HG03103 (cell line): ENCODE measurements around the gene NRGN.

Experiments used
- ATAC-seq: cut with Tn5 transposase; IDR thresholded peaks from one replicate; pipeline ENCODE4 v1.9.1; 2021; ENCODE audit warnings: low read depth; ENCODE audit not compliant: unreplicated experiment

Gene NRGN

DNA sequence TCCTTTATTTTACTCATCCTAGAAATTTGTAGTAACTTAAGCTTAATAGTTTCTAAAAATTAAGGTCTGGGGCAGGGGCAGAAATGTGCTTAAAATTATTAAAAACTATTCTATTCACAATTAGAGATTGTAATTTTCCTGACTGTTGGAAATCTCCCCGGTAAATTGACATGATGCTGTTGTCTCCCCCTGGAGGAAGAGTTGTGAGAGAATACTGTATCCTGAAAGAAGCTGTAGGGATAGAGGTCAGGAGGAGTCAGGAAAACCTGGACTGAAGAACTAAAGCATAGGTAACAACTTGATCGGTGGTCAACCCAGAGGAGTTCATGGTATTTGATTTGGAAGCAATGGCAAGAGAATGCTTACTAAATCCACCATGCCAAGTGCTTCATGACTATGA lies 38.5 kb downstream of the NRGN start:
- no peak for ATAC-seq

DNA sequence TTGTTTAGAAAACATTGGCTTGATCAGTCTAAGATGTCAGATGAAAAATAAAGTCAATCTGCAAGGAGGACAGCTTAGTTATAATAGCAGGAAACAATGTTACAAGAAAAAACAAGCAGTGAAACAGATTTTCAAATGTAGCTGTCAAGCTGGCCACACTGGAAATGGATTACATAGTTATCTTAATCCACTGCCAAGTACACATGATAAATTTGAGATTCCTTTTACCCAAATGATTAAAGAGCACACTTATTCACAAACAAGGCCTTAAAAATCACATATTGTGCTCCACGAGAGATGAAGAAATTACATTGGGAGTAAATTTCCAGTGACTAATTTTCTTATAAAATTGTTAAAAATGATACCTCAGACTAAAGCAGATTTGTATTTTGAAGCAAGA lies 39.8 kb downstream of the NRGN start:
- ATAC-seq, result no peak

DNA sequence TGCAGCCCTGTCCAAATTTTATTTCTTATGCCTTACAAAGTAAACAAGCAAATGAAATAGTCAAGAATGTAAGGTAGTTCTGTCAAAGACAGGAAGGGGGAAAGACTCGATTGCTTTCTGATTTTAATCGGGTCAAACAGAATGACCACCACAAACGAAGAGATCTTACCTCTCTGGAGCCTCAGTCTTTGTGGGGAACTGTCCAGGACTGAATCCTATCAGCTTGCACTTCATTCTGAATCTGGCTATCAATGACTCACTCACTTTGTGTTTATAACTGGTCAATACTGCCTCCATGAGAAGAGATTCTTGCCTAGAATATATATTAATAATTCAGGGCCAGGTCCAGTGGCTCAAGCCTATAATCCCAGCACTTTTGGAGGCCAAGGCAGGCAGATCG lies 43.3 kb downstream of the NRGN start:
- ATAC-seq, result no peak

DNA sequence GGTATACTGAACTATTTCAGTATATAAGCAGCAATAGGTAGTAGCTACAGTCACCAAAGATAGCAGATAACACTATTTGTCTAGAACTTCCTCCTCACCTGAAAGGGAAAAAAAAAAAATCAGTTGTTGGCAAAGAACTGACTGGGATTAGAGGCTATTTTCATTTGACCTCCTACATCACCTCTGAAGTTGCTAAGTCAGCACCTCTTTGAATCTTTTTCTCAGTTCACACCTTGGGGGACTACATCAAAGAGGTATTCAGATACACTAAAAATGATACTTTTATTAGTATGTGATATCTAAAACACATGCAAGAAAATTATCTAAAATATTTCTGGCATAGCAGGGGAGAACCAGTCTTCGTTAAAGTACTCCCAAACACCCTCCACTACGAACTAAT lies 44.3 kb downstream of the NRGN start:
- ATAC-seq, result no peak

DNA sequence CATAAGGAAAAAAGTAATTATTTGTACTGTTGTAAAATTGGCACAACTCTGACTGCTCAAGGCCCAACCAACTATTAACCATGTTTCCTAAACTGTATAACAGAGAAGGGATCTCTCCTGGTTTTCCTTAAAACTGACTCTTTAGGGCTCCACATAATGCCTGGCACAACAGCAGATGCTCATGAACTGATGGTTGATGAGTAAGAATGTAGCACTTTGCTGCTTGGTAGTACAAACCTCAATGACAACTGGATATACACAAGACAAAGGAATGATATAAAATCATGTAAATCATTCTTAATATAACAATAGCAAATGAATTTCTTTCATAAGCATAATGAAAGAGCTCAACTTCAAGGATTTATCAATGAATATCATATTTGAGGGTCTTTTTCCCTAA lies 48.8 kb downstream of the NRGN start:
- ATAC-seq, result no peak

DNA sequence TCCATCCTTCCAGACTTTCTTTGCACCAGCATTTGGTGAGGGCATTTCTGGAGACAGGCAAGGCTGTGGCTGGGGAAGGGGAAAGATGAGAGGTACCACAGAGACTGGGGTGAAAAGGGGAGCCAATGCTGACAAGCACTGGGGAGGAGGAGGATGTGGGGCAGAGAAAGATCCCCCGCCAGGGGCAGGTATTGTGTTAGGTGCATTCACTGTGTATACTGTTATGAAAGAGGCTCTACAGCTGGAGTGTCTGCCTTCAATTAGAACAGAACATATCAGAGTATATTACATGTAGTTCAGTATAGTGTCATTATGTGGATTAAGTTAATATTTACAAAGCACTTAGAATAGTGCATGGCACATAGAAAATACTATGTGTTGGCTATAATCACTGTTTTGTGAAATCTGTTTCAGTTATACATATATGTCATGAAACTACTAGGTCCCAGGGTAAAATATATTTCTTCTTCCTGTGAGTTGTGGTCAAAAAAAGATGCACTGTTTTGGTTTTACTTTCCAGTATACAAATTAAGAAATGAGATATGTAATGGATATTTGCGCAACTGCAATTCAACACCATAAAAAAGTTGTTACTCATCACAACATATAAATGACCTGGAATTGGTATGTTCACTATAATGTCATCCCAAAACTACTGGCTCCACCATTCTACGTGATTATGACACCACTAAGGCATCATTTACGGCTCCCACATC lies 52.0 kb downstream of the NRGN start:
- peak; percentile 67 for ATAC-seq

DNA sequence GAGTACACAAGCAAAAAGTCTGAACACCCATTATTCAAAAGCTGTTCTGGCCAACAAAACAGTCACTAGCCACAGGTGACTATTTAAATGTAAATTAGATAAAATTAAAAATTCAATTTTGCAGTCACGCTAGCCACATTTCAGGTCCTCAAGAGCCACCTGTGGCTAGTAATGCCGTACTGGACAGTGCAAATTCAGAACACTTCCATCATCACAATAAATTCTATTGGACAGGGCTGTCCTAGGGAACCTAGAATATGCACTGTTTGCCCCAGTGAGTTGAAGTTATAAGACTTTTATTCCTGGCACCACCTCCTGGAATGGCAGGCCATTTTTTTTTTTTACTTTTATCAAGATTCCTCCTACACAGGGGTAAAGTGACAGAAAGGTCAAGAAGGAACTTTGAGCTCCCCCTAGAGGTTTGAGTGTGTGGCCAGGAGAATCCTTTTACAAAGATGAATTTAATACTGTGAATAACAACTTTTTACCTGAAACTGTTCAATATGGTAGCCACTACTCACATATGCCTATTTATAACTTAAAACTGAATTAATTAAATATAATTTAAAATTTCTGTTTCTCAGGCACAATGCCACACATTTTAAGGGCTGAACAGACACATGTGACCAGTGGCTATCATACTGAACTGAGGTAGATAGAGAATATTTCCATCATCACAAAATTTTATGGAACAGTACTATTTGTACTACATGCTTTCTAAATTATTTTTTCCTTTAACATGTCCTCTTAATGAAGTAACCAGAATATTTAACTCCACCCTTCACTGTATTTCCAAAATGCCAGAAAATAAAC lies 53.9 kb downstream of the NRGN start:
- ATAC-seq, result no peak

DNA sequence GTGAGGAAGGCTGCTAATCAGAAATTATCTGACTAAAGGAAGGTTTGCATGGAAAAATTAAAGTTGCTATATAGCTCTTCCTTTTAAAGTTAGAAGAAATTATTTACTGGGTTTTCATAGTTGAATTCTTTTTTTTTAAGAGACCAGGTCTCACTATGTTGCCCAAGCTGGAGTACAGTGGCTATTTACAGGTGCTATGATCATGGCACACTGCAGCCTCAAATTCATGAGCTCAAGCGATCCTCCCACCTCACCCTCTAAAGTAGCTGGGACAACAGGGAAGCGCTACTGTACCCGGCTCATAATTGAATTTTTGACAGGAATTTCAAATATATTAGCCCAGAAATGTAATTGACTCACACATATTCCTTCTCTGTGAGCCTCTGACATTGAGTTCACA lies 56.6 kb downstream of the NRGN start:
- ATAC-seq, result no peak
